PFSK-1 (cell line): ENCODE measurements around the gene PARP15.

Experiments
- FOXP2 ChIP-seq: optimal IDR thresholded peaks from 2 replicates; pipeline ENCODE3; 2011; ENCODE audit warnings: borderline replicate concordance, control low read depth, inconsistent platforms; ENCODE audit not compliant: insufficient read depth; ENCODE audit errors: extremely low read length, extremely low read depth
- POLR2AphosphoS5 ChIP-seq: IDR thresholded peaks from 2 replicates; pipeline ENCODE4 v1.6.1; 2012; ENCODE audit warnings: low read depth, mild to moderate bottlenecking, control low read depth, low read length, moderate library complexity
- REST ChIP-seq, 2 experiments: IDR thresholded peaks; 2 replicates each; pipeline versions ENCODE4 v1.6.1 to v1.8.0; 2011 to 2012; ENCODE audit warnings: low read depth in 2 of 2, low read length in 2 of 2, control low read depth in 1 of 2, inconsistent platforms in 1 of 2, mild to moderate bottlenecking in 1 of 2, moderate library complexity in 1 of 2; ENCODE audit not compliant: insufficient read depth in 1 of 2
- TAF1 ChIP-seq: IDR thresholded peaks from 2 replicates; pipeline ENCODE4 v1.6.1; 2012; ENCODE audit warnings: low read length, control low read depth, borderline replicate concordance; ENCODE audit not compliant: insufficient read depth

DNA sequence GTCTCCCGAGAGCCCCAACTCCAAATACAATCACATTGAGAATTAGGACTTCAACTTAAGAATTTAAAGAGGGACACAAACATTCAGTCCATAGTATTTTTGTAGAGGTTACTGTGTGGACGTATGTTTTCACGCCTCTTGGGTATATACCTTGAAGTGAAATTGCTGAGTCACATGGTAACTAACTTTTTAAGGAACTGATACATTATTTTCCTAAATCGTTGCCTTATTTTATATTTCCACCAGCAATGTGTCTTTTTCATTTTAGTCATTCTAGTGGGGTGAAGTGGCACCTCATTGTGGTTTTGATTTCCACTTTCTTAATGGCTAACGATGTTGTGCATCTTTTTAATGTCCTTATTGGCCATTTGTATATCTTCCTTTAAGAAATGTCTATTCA, 11.8 kb downstream of the PARP15 start:
- no peak for TF ChIP-seq REST (IDR thresholded peaks at IDR 0.05; ENCODE audit: insufficient read depth in 1 of 2, low read depth in 2 of 2, low read length in 2 of 2)
- no peak for TF ChIP-seq POLR2AphosphoS5
- TF ChIP-seq FOXP2: no peak
- TF ChIP-seq TAF1: no peak
